ENCODE measurements around the gene IQCB1. TPM values are rescaled to one million over a fixed set of nuclear protein-coding genes. Genes with fewer than 3 reads are reported as not detected.

The IQCB1 gene
- total RNA-seq, 1 donor from 2014 or later, result 89.6 TPM

- Mint-ChIP-seq H3K27me3 (ENCODE audit: insufficient read depth, low read depth) (no peaks in the 10 kb centered on the region), H3K4me1 (peaks cover 13% of the 10 kb centered on the region), H3K9me3 (no peaks in the 10 kb centered on the region), H3K4me3 (peak overlapping the region; percentile 94), H3K27ac (no peak overlapping the region), H3K36me3 (peaks cover 15% of the 10 kb centered on the region)
- peaks cover 20% of the 10 kb centered on the region for H3K27me3 ChIP-seq
- H3K9ac ChIP-seq, result peak overlapping the region; percentile 43
- peaks cover 17% of the 10 kb centered on the region for H3K36me3 ChIP-seq
- no peaks in the 10 kb centered on the region for H3F3A ChIP-seq (ENCODE audit: low read depth)
- no peak for DNase-seq (ENCODE audit: low spot score)
- TF ChIP-seq EZH2 (IDR thresholded peaks at IDR 0.05) (no peak), EZH2phosphoT487 (IDR thresholded peaks at IDR 0.05) (no peak), CTCF (IDR thresholded peaks at IDR 0.05) (no peak)
- H3K27ac ChIP-seq, result no peak overlapping the region
- H3K4me2 ChIP-seq, result peak overlapping the region; percentile 76
- H4K20me1 ChIP-seq (ENCODE audit: low read depth), result no peaks in the 10 kb centered on the region
- H3K9me3 ChIP-seq (ENCODE audit: low read depth), result no peaks in the 10 kb centered on the region
- H3K4me1 ChIP-seq, result peaks cover 14% of the 10 kb centered on the region
- peaks cover 30% of the 10 kb centered on the region for H3K79me2 ChIP-seq (ENCODE audit: low read depth)
- peak overlapping the region; percentile 76 for H3K4me3 ChIP-seq
- peak overlapping the region; percentile 98 for H2AFZ ChIP-seq (replicated peaks)
Observed at GRCh38 chr3:121835465-121835801, 573 bp upstream of the IQCB1 start.

GRCh38 chr3:121834157-121834670, 646 bp downstream of the IQCB1 start:
- Mint-ChIP-seq H3K4me3 (peak overlapping the region; percentile 94), H3K36me3 (peaks cover 15% of the 10 kb centered on the region), H3K27me3 (ENCODE audit: insufficient read depth, low read depth) (no peaks in the 10 kb centered on the region), H3K9me3 (no peaks in the 10 kb centered on the region), H3K27ac (peak overlapping the region; percentile 87), H3K4me1 (peaks cover 13% of the 10 kb centered on the region)
- TF ChIP-seq EZH2phosphoT487 (IDR thresholded peaks at IDR 0.05) (no peak), EZH2 (IDR thresholded peaks at IDR 0.05) (no peak), CTCF (IDR thresholded peaks at IDR 0.05) (no peak)
- Histone ChIP-seq H3K79me2 (ENCODE audit: low read depth) (peaks cover 30% of the 10 kb centered on the region), H3K9me3 (ENCODE audit: low read depth) (no peaks in the 10 kb centered on the region), H3K4me2 (peak overlapping the region; percentile 76), H3F3A (ENCODE audit: low read depth) (no peaks in the 10 kb centered on the region), H3K27ac (no peak overlapping the region), H3K9ac (peak overlapping the region; percentile 51), H2AFZ (replicated peaks) (peak overlapping the region; percentile 58), H3K36me3 (peaks cover 17% of the 10 kb centered on the region), H4K20me1 (ENCODE audit: low read depth) (no peaks in the 10 kb centered on the region), H3K27me3 (peaks cover 20% of the 10 kb centered on the region), H3K4me1 (peaks cover 14% of the 10 kb centered on the region), H3K4me3 (peak overlapping the region; percentile 76)
- DNase-seq (ENCODE audit: low spot score), result peak; percentile 38

GRCh38 chr3:121822973-121823372, 11.9 kb downstream of the IQCB1 start:
- no peak overlapping the region for H3K9ac ChIP-seq
- no peak overlapping the region for H3K4me3 ChIP-seq
- no peaks in the 10 kb centered on the region for H4K20me1 ChIP-seq (ENCODE audit: low read depth)
- peaks cover 73% of the 10 kb centered on the region for H3K36me3 Mint-ChIP-seq
- peaks cover 16% of the 10 kb centered on the region for H3K9me3 Mint-ChIP-seq
- no peaks in the 10 kb centered on the region for H3K27me3 ChIP-seq
- no peak overlapping the region for H3K27ac ChIP-seq
- H3K4me1 Mint-ChIP-seq, result no peaks in the 10 kb centered on the region
- no peaks in the 10 kb centered on the region for H3F3A ChIP-seq (ENCODE audit: low read depth)
- no peak overlapping the region for H3K4me3 Mint-ChIP-seq
- no peak for DNase-seq (ENCODE audit: low spot score)
- peaks cover 10% of the 10 kb centered on the region for H3K79me2 ChIP-seq (ENCODE audit: low read depth)
- H3K4me1 ChIP-seq, result no peaks in the 10 kb centered on the region
- peaks cover 49% of the 10 kb centered on the region for H3K36me3 ChIP-seq
- no peak overlapping the region for H3K27ac Mint-ChIP-seq
- no peak overlapping the region for H3K4me2 ChIP-seq
- H3K9me3 ChIP-seq (ENCODE audit: low read depth), result peaks cover 7% of the 10 kb centered on the region
- H2AFZ ChIP-seq (replicated peaks), result no peak overlapping the region
- no peak for TF ChIP-seq EZH2 (IDR thresholded peaks at IDR 0.05)
- TF ChIP-seq CTCF (IDR thresholded peaks at IDR 0.05), result no peak
- no peak for TF ChIP-seq EZH2phosphoT487 (IDR thresholded peaks at IDR 0.05)
- H3K27me3 Mint-ChIP-seq (ENCODE audit: insufficient read depth, low read depth), result no peaks in the 10 kb centered on the region

Measured in neural progenitor cell (in vitro differentiated cells).